Mucosa of rectum (tissue), 2 donors: ENCODE data around the gene ABCA8.
A peak's percentile ranks its signal among the peaks of the same experiment; 100 is the strongest.
"Not testable (repeated sequence)": the region's sequence is repeated elsewhere in the genome, so short reads cannot be mapped to it uniquely, and the experiment has no call there.

ENCODE experiments used
- H3K27ac ChIP-seq, 2 donors: one replicate each; pipeline ENCODE4 v1.7.0; 2013; ENCODE audit warnings: inconsistent platforms in 2 of 2, low read depth in 2 of 2, low read length in 2 of 2
- H3K27me3 ChIP-seq, 2 donors: one replicate each; pipeline ENCODE4 v1.7.0; 2013; ENCODE audit warnings: low read length in 2 of 2; ENCODE audit not compliant: control insufficient read depth in 2 of 2, insufficient read depth in 2 of 2
- H3K36me3 ChIP-seq, 2 donors: one replicate each; pipeline ENCODE4 v1.7.0; 2013; ENCODE audit warnings: low read length in 2 of 2; ENCODE audit not compliant: control insufficient read depth in 2 of 2, insufficient read depth in 2 of 2
- H3K4me1 ChIP-seq, 2 donors: one replicate each; pipeline ENCODE4 v1.7.0; 2013; ENCODE audit warnings: low read length in 2 of 2, mild to moderate bottlenecking in 1 of 2; ENCODE audit not compliant: control insufficient read depth in 2 of 2, insufficient read depth in 2 of 2
- H3K4me3 ChIP-seq, 2 donors: one replicate each; pipeline ENCODE4 v1.7.0; 2013; ENCODE audit warnings: low read length in 2 of 2
- H3K9ac ChIP-seq, 2 donors: one replicate each; pipeline ENCODE4 v1.7.0; 2013; ENCODE audit warnings: low read length in 2 of 2, low read depth in 1 of 2, mild to moderate bottlenecking in 1 of 2
- H3K9me3 ChIP-seq, 2 donors: one replicate each; pipeline ENCODE4 v1.7.0; 2013; ENCODE audit warnings: low read length in 2 of 2; ENCODE audit not compliant: control insufficient read depth in 2 of 2
- donor health status: healthy.
- donor health status: Normal muscosa, but diverticular disease.

The ABCA8 gene

DNA sequence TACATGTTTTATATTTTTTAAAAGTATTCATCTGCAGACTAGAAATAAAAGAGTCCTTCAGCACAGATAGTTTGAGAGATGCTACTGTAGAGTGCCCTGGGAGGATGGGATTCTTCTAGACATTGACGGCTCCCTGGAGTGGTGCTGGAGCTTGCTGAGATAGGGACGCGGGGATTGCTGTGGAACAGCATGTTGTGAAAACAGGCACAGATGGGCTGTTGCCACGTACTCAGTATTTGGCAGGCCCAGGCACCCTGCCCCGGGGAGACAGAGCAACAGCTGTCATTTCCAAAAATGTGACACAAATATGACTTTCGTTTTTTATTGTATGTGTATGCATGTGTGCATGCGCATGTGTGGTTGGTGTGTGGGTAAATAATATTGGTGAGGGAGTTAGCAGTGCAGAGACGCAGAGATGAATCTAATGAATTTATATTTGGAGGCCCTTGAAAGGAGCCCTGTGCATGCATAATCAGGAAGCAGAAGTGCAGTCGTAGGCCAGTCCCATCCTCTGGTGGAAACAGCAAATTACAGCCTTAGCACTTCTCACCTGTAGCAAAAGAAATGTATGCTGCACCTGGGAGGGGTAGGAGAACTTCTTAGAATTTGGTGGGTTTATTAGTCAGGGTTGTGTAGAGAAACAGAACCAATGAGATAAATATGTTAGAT lies 6.2 kb upstream of the ABCA8 start:
- Histone ChIP-seq H3K36me3 (no peaks in the 10 kb centered on the region), H3K27ac (no peak overlapping the region), H3K27me3 (no peaks in the 10 kb centered on the region), H3K9me3 (no peaks in the 10 kb centered on the region), H3K4me1 (no peaks in the 10 kb centered on the region), H3K9ac (no peak overlapping the region), H3K4me3 (no peak overlapping the region)

DNA sequence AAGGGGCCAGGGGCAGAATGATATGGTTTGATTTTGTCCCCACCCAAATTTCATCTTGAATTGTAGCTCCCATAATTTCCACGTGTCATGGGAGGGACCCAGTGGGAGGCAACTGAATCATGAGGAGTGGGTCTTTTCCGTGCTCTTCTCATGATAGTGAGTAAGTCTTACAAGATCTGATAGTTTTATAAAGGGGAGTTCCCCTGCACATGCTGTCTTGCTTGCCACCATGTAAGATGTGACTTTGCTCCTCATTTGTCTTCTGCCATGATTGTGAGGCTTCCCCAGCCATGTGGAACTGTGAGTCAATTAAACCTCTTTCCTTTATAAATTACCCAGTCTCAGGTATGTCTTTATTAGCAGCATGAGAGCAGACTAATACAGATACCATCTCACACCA lies 3.9 kb upstream of the ABCA8 start:
- not testable (repeated sequence) for H3K9me3 ChIP-seq, H3K27ac ChIP-seq, H3K27me3 ChIP-seq, H3K36me3 ChIP-seq, H3K9ac ChIP-seq, H3K4me1 ChIP-seq, H3K4me3 ChIP-seq

DNA sequence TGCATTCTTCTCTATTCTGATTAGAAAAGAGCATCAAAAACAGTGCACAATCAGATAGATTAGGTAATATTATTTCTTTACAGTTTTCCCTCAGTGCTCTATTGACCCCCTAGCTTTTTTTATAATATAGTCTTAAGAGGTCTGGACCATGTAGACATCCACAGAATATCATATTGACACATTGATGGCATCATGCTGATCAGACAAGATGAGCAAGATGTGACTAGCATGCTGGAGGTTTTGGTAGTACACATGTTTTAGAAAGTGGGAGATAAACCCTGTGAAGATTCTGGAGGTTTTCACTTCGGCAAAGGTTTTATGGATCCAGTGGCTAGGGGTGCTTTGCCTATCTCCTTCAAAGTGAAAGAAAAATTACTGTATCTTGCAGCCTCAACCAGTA lies 2.8 kb upstream of the ABCA8 start:
- H3K9me3 ChIP-seq = no peaks in the 10 kb centered on the region
- H3K9ac ChIP-seq = no peak overlapping the region
- H3K27ac ChIP-seq = no peak overlapping the region

DNA sequence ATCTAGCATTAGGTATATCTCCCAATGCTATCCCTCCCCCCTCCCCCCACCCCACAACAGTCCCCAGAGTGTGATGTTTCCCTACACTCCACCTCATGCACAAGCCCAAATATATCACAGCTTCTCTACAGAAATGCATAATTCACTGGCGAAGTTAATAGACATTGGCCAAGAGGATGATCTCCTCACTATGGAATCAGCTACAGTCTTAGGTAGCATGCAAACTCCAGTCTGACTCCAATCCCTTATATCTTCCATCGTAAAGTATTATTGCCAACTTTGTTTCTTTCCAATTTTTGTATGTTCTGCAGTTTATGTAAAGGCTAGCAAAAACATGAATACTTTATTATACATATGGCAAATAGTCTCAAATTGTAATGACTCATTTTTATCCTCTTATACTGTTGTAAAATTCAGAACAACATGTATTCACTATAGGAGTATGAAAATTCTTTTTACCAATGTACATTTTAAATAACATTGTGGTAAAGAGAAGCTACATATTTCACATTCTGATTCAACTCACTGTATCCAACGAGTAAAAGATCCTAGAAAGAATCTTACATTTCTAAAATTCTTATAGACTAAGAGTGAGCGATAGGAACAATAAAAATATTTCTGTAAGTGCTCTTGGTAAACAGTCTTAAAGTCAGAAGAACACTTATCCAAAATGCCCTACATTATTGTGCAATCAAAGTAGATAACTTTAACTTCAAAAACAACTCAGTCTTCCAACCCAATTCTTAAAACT lies 871 bp downstream of the ABCA8 start:
- Histone ChIP-seq H3K4me3 (peak overlapping the region; percentile 1 to 4), H3K36me3 (no peaks in the 10 kb centered on the region), H3K9ac (no peak overlapping the region), H3K27me3 (no peaks in the 10 kb centered on the region), H3K9me3 (no peaks in the 10 kb centered on the region), H3K4me1 (no peaks in the 10 kb centered on the region), H3K27ac (no peak overlapping the region)

More for the DNA sequence above, 2.8 kb upstream of the ABCA8 start:
- H3K27me3 ChIP-seq = no peaks in the 10 kb centered on the region
- H3K4me3 ChIP-seq = no peak overlapping the region
- no peaks in the 10 kb centered on the region for H3K36me3 ChIP-seq
- no peaks in the 10 kb centered on the region for H3K4me1 ChIP-seq

DNA sequence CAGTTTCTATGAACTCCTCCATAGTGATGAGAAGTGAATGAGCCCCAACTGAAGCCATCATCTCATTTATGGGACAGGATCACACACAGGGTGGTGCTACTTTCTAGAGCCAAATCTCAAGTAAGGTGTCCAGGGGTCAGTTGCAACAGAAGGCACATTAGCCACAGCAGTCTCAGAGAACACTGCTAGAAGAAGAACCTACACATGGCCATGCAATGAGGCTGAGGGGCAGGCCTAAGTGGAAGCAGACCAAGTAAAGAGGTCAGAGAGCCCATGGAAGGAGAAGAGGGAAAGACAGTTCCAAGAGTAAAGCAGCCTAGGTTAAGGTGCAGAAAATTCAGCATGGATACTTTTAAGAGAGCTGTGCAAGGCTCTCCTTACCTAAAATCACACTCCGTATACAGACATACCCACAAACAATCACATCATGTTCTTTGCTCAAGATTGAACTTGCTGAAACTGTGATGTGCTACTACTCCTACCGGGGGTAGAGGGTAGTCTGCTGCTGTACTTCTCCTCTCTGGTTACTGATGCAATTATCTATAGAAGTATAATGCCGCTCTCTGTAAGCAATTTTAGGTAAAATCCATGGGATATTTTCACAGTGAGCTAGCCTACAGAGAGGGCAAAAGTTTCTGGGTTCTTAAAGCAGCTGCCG lies 1.7 kb downstream of the ABCA8 start:
- Histone ChIP-seq H3K9me3 (no peaks in the 10 kb centered on the region), H3K4me3 (peak overlapping the region; percentile 19 to 59), H3K9ac (no peak overlapping the region), H3K4me1 (no peaks in the 10 kb centered on the region), H3K27ac (peak overlapping the region in 1 of 2 donors; percentile 19), H3K36me3 (no peaks in the 10 kb centered on the region), H3K27me3 (no peaks in the 10 kb centered on the region)

DNA sequence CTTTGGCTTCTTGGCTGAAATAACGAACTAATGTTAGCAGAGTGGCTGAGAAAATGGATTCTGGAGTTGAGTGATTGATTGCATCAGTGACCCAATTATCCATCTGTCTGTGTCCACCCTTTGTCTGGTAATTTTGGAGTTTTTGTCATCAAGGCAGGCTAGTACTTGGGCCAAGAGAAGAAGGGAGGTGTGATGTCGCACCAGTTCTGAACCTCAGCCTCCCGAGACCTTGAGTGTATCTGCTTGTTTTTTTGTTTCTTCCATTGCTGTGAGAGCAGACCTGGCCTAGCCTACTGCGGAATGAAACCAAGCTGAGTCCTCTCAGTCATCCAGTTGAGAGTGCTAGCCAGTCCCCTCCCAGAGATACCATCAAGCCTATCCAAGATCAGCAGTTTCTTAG lies 4.5 kb downstream of the ABCA8 start:
- Histone ChIP-seq H3K9me3 (no peaks in the 10 kb centered on the region), H3K27me3 (no peaks in the 10 kb centered on the region), H3K27ac (no peak overlapping the region), H3K4me1 (no peaks in the 10 kb centered on the region), H3K4me3 (no peak overlapping the region), H3K36me3 (no peaks in the 10 kb centered on the region), H3K9ac (no peak overlapping the region)

DNA sequence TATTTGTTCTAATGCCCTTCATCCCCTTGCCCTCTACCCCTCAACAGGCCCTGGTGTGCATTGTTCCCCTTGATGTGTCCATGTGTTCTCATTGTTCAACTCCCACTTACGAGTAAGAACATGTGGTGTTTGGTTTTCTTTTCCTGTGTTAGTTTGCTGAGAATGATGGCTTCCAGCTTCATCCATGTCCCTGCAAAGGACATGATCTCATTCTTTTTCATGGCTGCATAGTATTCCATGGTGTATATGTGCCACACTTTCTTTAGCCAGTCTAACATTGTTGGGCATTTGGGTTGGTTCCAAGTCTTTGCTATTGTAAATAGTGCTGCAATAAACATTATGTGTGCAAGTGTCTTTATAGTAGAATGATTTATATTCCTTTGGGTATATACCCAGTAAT lies 7.3 kb downstream of the ABCA8 start:
- not testable (repeated sequence) for H3K9me3 ChIP-seq, H3K9ac ChIP-seq, H3K27me3 ChIP-seq, H3K36me3 ChIP-seq, H3K4me1 ChIP-seq, H3K27ac ChIP-seq, H3K4me3 ChIP-seq

DNA sequence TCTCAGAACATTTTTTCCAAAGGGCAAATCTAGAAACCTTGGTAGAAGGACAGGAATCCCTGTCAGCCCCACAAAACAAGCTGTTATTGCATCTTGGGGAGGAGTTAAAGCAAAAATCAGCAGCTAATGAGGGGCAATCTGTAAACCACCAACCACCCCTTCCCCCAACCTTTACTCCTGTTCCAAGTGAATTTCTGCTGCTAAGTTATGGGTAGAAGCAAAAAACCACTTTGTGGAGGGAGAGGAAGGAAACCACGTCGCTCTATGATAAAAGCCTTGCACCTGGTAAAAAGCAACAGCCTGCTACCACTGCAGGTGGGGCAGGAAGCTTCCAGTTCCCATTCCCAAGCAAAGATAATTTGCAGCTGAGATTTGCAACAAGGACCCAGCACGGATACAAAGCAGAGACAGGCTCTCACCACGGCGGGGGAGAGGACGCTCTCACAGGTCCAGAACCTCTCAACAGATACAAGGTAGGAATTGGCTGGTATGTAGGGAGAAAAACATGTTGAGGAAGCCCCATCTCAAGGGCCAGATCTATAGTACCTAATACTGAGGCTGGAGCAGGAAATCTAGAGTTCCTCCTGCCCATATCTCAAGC lies 10.7 kb downstream of the ABCA8 start:
- Histone ChIP-seq H3K36me3 (no peaks in the 10 kb centered on the region), H3K4me1 (no peaks in the 10 kb centered on the region), H3K9me3 (no peaks in the 10 kb centered on the region), H3K27ac (no peak overlapping the region), H3K27me3 (no peaks in the 10 kb centered on the region), H3K4me3 (no peak overlapping the region), H3K9ac (no peak overlapping the region)

DNA sequence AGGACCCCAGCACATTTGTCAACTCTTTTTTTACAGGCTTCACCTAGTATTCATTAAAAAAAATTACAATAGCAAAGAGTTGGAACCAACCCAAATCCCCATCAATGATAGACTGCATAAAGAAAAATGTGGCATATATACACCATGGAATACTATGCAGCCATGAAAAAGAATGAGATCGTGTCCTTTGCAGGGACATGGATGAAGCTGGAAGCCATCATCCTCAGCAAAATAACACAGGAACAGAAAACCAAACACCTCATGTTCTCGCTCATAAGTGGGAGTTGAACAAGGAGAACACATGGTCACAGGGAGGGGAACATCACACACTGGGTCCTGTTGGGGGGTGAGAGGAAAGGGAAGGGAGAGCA lies 11.4 kb downstream of the ABCA8 start:
- H3K4me1 ChIP-seq, H3K9me3 ChIP-seq, H3K27me3 ChIP-seq, H3K36me3 ChIP-seq, H3K4me3 ChIP-seq, H3K27ac ChIP-seq, H3K9ac ChIP-seq: not testable (repeated sequence)

DNA sequence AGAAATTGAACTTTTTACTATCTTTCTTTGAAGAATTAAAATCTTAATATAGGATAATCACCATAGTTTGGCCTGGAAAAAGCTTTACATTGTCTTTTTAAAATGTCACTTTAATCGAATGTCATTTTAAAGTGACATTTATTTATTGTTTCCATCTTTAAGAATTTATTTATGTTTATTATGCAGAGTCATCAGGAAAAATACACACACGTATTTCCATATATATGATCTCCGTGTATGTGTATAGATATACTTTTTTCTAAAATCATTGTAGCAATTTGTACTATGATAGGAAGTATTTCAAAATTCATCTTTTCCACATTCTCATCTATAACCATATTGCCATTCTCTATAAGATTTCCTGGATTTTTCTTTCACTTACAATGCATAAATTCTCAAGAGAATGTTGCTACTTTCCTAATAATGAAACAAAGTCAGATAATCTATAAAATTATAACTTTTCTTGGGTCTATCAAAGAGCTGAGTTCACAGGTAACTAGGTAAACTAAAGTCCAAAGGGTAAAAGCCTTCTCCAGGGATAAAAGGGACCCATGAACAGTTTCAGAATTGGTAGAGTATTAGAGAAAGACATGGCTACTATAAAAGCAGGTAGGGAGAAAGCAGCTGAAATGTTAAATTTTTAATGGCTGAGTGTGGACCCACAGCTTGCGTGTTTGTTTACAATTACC lies 11.9 kb downstream of the ABCA8 start:
- no peak overlapping the region for H3K27ac ChIP-seq
- H3K4me3 ChIP-seq = no peak overlapping the region
- H3K4me1 ChIP-seq = no peaks in the 10 kb centered on the region
- no peaks in the 10 kb centered on the region for H3K9me3 ChIP-seq
- H3K9ac ChIP-seq = no peak overlapping the region
- no peaks in the 10 kb centered on the region for H3K27me3 ChIP-seq
- H3K36me3 ChIP-seq = no peaks in the 10 kb centered on the region
